IPS-18a (cell line): ENCODE data around the gene CHRNA9.
"Not testable (repeated sequence)": the region's sequence is repeated elsewhere in the genome, so short reads cannot be mapped to it uniquely, and the experiment has no call there.

Experiments
- H3K27ac ChIP-seq: one replicate; pipeline ENCODE4 v1.5.1; 2013; ENCODE audit warnings: low read length
- H3K27me3 ChIP-seq: one replicate; pipeline ENCODE4 v1.6.1; 2013; ENCODE audit warnings: mild to moderate bottlenecking, low read length; ENCODE audit not compliant: control insufficient read depth, insufficient read depth
- H3K36me3 ChIP-seq: one replicate; pipeline ENCODE4 v1.6.1; 2013; ENCODE audit warnings: low read depth, low read length; ENCODE audit not compliant: control insufficient read depth
- H3K4me1 ChIP-seq: one replicate; pipeline ENCODE4 v1.6.1; 2013; ENCODE audit warnings: low read depth, low read length; ENCODE audit not compliant: control insufficient read depth
- H3K4me3 ChIP-seq: one replicate; pipeline ENCODE4 v1.5.1; 2013; ENCODE audit warnings: low read length
- H3K9ac ChIP-seq: one replicate; pipeline ENCODE4 v1.6.1; 2013; ENCODE audit warnings: mild to moderate bottlenecking, low read length, moderate library complexity
- H3K9me3 ChIP-seq: one replicate; pipeline ENCODE4 v1.6.1; 2013; ENCODE audit warnings: low read depth, low read length; ENCODE audit not compliant: control insufficient read depth

Gene CHRNA9

DNA sequence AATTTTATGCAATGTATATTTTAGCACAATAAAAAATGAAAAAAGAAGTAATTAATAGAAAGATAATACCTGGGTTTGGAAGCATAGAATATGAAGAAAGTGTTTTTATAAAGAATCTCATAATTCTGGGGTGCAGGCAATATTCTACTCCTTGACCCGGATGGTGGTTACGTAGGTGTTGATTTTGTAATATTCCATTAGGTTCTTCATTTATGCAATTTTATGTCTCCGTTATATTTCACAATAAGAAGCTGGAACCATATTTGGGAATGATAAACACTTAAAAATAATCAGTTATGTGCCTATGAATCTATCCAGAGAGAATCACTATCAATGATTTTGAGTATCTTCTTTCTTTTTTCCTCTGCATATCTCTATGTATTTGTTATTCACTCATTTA lies 38.5 kb downstream of the CHRNA9 start:
- H3K36me3 ChIP-seq, result no peaks in the 10 kb centered on the region
- H3K27ac ChIP-seq, result no peak overlapping the region
- no peaks in the 10 kb centered on the region for H3K9me3 ChIP-seq
- no peak overlapping the region for H3K9ac ChIP-seq
- no peaks in the 10 kb centered on the region for H3K4me1 ChIP-seq
- H3K27me3 ChIP-seq, result no peaks in the 10 kb centered on the region
- H3K4me3 ChIP-seq, result no peak overlapping the region

DNA sequence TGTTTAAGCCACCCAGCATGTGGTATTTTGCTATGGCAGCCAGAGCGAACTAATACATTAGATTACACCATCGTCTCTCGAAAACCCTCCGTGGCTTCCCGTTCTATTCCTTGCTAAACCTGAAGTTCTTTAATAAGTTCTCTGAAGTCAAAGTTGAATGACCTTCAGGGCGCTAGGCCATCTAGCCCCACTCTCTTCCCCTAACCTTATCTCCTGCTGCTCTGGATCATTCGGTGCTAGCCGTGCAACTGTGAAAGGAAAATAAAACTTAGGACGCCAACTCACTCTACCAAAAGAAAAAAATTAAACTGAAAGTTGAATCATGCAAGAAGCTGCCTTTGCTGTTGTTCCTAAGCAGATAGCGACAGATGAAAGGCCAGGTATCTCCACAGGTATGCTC lies 40.0 kb downstream of the CHRNA9 start:
- H3K4me1 ChIP-seq, result peaks cover 8% of the 10 kb centered on the region
- no peak overlapping the region for H3K27ac ChIP-seq
- no peak overlapping the region for H3K9ac ChIP-seq
- no peaks in the 10 kb centered on the region for H3K9me3 ChIP-seq
- H3K4me3 ChIP-seq, result no peak overlapping the region
- H3K27me3 ChIP-seq, result no peaks in the 10 kb centered on the region
- H3K36me3 ChIP-seq, result no peaks in the 10 kb centered on the region

DNA sequence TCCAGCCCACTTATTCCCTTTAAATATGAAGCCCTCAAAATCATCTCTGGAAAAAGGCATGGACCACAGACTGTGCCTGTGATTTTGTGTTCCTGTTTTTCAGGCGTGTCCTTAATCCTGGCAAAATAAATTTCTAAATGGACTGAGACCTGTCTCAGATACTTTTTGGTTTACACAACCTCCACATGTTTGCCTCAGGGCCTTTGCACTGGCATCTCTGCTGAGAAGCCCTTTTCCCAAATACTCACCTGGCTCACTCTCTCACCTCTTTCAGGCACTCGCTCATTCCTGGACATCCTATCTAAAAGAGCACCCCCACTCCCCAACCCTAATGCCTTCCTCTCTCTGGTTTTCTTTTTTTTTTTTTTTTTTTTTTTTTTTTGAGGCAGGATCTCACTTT lies 40.5 kb downstream of the CHRNA9 start:
- Histone ChIP-seq H3K27ac (no peak overlapping the region), H3K4me1 (peaks cover 8% of the 10 kb centered on the region), H3K36me3 (no peaks in the 10 kb centered on the region), H3K27me3 (no peaks in the 10 kb centered on the region), H3K4me3 (no peak overlapping the region), H3K9ac (no peak overlapping the region), H3K9me3 (no peaks in the 10 kb centered on the region)

DNA sequence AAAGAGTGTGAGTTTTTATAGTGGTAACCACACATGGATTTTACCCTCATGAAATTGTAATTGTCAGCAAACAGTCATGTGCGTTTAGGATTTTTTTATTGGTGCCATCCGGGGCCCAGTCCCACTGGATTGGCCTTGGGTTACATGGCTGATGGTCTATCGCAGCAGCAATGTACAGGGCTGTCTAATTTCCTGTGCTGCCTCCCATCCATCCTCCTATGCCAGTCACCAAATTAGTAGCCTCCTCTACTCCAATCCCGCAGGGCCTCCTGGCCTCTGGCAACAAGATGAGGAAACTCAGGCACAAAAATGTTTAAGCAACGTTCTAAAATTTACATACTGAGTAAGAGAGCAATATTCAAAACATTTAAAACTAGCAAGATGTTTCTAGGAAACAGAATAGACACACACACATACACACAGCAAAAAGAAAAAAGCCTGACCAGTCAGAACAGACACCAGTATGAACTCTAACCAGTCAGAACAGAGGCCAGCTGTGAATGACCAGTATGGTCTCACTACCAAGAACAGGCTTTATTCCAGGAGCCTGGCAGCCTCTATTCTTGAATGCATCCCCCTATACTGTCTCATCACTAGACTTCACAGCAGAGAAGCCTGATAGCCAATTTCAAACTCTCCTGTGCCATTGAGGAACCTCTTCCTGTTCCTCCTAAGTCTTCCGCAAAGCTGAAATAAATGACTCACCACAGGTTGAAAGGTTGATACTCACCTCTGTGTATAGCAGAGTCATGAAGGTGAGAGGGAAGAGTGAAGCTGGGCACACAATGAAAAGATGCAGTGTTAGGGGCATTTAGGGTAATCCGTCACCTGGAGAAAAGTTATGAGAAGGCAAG lies 42.6 kb downstream of the CHRNA9 start:
- H3K9ac ChIP-seq, result no peak overlapping the region
- peaks cover 8% of the 10 kb centered on the region for H3K4me1 ChIP-seq
- no peak overlapping the region for H3K27ac ChIP-seq
- no peaks in the 10 kb centered on the region for H3K27me3 ChIP-seq
- no peaks in the 10 kb centered on the region for H3K36me3 ChIP-seq
- H3K9me3 ChIP-seq, result no peaks in the 10 kb centered on the region
- H3K4me3 ChIP-seq, result no peak overlapping the region

DNA sequence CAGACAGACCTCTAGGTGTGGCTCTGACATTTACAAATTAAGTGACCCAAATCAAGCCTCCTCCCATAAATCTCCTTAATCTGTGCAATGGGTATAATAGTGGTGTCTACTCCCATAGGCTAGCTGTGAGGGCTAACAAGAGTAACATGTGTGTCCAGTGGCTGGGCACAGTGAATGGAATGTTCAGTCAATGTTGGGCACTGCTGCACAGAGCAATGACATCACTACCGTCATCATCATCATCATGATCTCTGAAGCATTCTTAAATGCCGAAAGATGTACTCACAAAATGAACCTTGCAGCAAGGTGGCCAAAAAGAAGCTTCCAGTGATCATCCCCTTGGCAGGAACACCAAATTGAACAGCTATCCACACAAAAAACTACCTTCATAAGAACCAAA lies 43.5 kb downstream of the CHRNA9 start:
- no peak overlapping the region for H3K27ac ChIP-seq
- H3K9me3 ChIP-seq, result no peaks in the 10 kb centered on the region
- H3K4me3 ChIP-seq, result no peak overlapping the region
- H3K4me1 ChIP-seq, result peaks cover 8% of the 10 kb centered on the region
- no peak overlapping the region for H3K9ac ChIP-seq
- H3K27me3 ChIP-seq, result no peaks in the 10 kb centered on the region
- H3K36me3 ChIP-seq, result no peaks in the 10 kb centered on the region

DNA sequence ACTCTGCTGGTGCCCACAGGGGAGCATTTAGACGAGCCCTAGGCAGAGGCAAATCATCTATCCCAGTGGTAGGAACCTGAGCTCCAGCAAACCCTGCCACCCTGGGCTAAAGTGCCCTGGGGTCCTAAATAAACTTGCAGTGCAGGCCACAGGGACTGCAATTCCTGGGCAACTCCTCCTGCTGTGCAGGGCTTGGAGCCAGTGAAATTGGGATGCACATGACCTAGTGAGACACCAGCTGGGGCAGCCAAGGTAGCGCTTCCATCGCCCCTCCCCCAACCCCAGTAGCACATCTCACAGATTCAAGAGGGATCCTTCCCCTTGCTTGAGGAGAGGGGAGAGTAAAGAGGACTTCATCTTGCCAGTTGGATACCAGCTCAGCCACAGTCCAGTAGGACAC lies 44.1 kb downstream of the CHRNA9 start:
- Histone ChIP-seq H3K27me3 (no peaks in the 10 kb centered on the region), H3K27ac (no peak overlapping the region), H3K9me3 (no peaks in the 10 kb centered on the region), H3K9ac (no peak overlapping the region), H3K36me3 (no peaks in the 10 kb centered on the region), H3K4me1 (peaks cover 8% of the 10 kb centered on the region), H3K4me3 (no peak overlapping the region)

DNA sequence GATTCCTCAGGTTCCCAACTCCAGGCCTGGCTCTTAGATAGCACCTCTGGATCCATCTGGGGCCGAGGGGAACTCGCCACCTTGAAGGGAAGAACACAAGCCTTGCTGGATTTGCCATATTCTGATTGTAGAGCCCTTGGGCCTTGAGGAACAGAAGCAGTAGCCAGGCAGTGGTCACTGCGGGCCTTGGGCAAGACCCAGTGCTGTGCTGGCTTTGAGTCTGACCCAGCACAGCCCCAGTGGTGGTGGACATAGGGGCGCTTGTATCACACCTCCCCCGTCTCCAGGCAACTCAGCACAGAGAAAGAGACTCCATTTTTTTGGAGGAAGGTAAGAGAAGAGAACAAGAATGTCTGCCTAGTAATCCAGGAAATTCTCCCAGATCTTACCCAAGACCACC lies 45.5 kb downstream of the CHRNA9 start:
- Histone ChIP-seq H3K27me3 (no peaks in the 10 kb centered on the region), H3K4me3 (no peak overlapping the region), H3K9me3 (no peaks in the 10 kb centered on the region), H3K4me1 (peaks cover 8% of the 10 kb centered on the region), H3K27ac (no peak overlapping the region), H3K9ac (no peak overlapping the region), H3K36me3 (no peaks in the 10 kb centered on the region)

DNA sequence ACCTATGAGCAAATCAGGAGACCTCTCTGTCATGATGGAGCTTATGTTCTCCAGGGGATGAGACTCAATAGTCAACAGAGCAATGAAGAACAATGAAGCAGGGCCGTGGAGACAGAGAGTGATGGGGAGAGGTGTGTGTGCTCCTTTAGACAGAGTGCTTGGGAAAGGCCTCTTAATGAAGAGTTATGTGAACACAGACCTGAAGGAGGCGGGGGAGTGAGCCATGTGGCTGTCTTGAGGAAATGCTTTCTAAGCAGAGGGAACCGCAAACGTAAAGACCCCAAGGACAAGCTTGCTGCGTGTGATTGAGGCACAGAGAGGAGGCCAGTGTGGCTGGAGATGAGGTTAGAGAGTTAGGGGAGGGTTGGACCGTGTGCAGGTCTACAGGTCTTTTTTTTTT lies 53.1 kb downstream of the CHRNA9 start:
- Histone ChIP-seq H3K9me3 (no peaks in the 10 kb centered on the region), H3K4me3 (no peak overlapping the region), H3K9ac (no peak overlapping the region), H3K27me3 (no peaks in the 10 kb centered on the region), H3K4me1 (no peaks in the 10 kb centered on the region), H3K27ac (no peak overlapping the region), H3K36me3 (no peaks in the 10 kb centered on the region)

DNA sequence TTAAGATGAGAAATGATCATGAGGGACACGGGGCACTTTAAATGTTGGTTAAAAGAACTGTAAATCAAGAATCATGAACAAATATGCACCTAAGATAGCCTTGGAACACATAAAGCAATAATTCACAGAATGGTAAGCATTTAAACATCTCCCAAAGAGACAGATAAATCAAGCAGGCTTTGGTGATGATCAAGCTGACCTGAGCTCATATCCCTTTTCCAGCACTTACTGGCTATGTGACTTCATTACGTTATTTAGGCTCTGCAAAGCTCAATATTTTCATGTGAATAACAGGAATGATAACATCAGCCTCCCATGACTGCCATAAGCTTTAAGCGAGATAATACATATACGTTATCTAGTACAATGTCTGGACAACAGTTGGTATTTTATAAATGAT lies 54.9 kb downstream of the CHRNA9 start:
- Histone ChIP-seq H3K9ac (no peak overlapping the region), H3K4me1 (no peaks in the 10 kb centered on the region), H3K27me3 (no peaks in the 10 kb centered on the region), H3K36me3 (no peaks in the 10 kb centered on the region), H3K9me3 (no peaks in the 10 kb centered on the region), H3K27ac (no peak overlapping the region), H3K4me3 (no peak overlapping the region)

DNA sequence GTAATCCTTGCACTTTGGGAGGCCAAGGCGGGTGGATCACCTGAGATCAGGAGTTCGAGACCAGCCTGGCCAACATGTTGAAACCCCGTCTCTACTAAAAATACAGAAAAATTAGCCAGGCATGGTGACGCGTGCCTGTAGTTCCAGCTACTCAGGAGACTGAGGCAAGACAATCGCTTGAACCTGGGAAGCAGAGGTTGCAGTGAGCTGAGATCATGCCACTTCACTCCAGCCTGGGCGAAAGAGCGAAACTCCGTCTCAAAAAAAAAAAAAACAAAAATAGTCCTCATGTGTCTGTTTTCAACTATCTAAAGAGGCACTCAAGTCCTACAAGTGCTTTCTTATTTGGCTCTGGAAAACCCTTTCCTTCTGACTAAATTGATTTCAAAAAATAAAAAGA lies 57.1 kb downstream of the CHRNA9 start:
- not testable (repeated sequence) for H3K4me1 ChIP-seq, H3K36me3 ChIP-seq

DNA sequence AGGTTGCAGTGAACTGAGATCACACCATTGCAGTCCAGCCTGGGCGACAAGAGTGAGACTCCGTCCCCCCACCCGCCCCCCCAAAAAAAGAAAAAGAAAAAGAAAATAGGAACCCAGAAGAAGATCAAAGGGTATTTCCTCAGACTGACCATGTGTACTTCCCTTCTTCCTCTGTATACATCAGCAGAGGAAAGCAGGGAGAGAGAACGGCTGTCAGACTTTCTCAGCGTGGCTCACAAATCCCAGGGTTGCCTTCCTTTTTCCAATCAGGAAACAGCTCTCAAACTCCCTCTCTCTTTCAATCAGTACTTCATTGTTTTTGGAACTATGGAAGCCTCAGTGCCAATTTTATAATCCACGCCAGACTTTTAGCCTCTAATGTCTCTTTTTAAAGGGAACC lies 59.1 kb downstream of the CHRNA9 start:
- Histone ChIP-seq H3K36me3 (no peaks in the 10 kb centered on the region), H3K9ac (no peak overlapping the region), H3K4me1 (peaks cover 10% of the 10 kb centered on the region), H3K4me3 (no peak overlapping the region), H3K27ac (no peak overlapping the region), H3K9me3 (no peaks in the 10 kb centered on the region), H3K27me3 (no peaks in the 10 kb centered on the region)

More for the DNA sequence above, 57.1 kb downstream of the CHRNA9 start:
- not testable (repeated sequence) for H3K9ac ChIP-seq, H3K4me3 ChIP-seq, H3K27me3 ChIP-seq, H3K27ac ChIP-seq, H3K9me3 ChIP-seq

DNA sequence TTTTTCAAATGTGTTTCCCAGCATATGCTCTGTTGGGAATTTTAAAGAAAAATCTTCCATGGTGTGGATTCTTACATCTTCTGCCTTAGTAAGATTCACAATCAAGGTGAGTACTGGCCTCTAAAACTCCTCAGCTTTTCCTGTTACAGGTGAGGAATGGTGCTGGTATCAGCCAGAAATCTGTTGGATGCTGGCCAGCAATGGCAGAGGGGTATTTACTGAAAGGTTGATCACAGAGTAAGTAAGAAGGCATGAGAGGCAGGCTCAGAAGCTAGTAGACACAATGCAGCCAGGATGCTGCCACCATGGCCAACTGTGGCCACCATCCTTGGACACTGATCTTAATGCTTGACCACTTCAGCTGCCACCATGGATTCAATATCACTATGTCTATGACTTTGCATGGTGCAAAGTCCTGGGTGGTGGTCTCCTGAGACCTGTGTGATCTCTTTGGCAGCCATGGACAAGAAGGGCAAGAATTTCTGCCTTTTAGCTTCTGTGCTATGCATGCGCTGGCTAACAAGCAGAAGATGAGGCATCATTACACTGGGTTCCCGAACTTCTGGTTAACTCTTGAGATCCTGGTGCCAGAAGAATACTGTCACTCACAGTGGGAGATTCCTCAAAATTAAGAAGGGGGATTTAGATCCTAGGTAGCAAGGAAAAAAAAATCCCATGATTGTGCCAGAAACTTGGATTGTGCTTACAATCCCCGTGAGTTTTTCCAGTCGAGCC lies 60.2 kb downstream of the CHRNA9 start:
- no peak overlapping the region for H3K9ac ChIP-seq
- H3K36me3 ChIP-seq, result no peaks in the 10 kb centered on the region
- no peaks in the 10 kb centered on the region for H3K9me3 ChIP-seq
- peaks cover 10% of the 10 kb centered on the region for H3K4me1 ChIP-seq
- H3K4me3 ChIP-seq, result no peak overlapping the region
- H3K27me3 ChIP-seq, result no peaks in the 10 kb centered on the region
- H3K27ac ChIP-seq, result no peak overlapping the region
